ENCODE results near the gene ACSL3. TPM values are rescaled to one million over a fixed set of nuclear protein-coding genes. Genes with fewer than 3 reads are reported as not detected.
A peak's percentile ranks its signal among the peaks of the same experiment; 100 is the strongest.

ACSL3 gene
- total RNA-seq, 1 donor from 2014 or later = 107 TPM

GRCh38 chr2:222955008-222955407, 94.2 kb downstream of the ACSL3 start:
- H3K27ac Mint-ChIP-seq (ENCODE audit: unreplicated experiment) = no peak overlapping the region
- no peaks in the 10 kb centered on the region for H3K27me3 Mint-ChIP-seq (ENCODE audit: low read depth)
- no peak overlapping the region for H3K4me3 Mint-ChIP-seq (ENCODE audit: unreplicated experiment)
- TF ChIP-seq CTCF (IDR thresholded peaks at IDR 0.05) = no peak
- peaks cover 36% of the 10 kb centered on the region for H3K4me1 Mint-ChIP-seq (ENCODE audit: low read depth)
- peaks cover 1% of the 10 kb centered on the region for H3K36me3 Mint-ChIP-seq (ENCODE audit: low read depth)
- DNase-seq (ENCODE audit: low spot score) = no peak
- H3K9me3 Mint-ChIP-seq (ENCODE audit: low read depth) = peaks cover 3% of the 10 kb centered on the region

- Mint-ChIP-seq H3K4me3 (ENCODE audit: unreplicated experiment) (peak overlapping the region; percentile 31), H3K36me3 (ENCODE audit: low read depth) (no peaks in the 10 kb centered on the region), H3K4me1 (ENCODE audit: low read depth) (peaks cover 25% of the 10 kb centered on the region), H3K27ac (ENCODE audit: unreplicated experiment) (peak overlapping the region; percentile 96), H3K9me3 (ENCODE audit: low read depth) (peaks cover 3% of the 10 kb centered on the region), H3K27me3 (ENCODE audit: low read depth) (no peaks in the 10 kb centered on the region)
- TF ChIP-seq CTCF (IDR thresholded peaks at IDR 0.05) = peak; percentile 75
- no peak for DNase-seq (ENCODE audit: low spot score)
These were observed 98.5 kb downstream of the ACSL3 start for GRCh38 chr2:222959358-222959757.

GRCh38 chr2:222960126-222960525, 99.3 kb downstream of the ACSL3 start:
- H3K9me3 Mint-ChIP-seq (ENCODE audit: low read depth) = peaks cover 3% of the 10 kb centered on the region
- no peaks in the 10 kb centered on the region for H3K27me3 Mint-ChIP-seq (ENCODE audit: low read depth)
- no peak for DNase-seq (ENCODE audit: low spot score)
- H3K36me3 Mint-ChIP-seq (ENCODE audit: low read depth) = no peaks in the 10 kb centered on the region
- H3K4me1 Mint-ChIP-seq (ENCODE audit: low read depth) = peaks cover 22% of the 10 kb centered on the region
- H3K27ac Mint-ChIP-seq (ENCODE audit: unreplicated experiment) = peak overlapping the region; percentile 96
- no peak overlapping the region for H3K4me3 Mint-ChIP-seq (ENCODE audit: unreplicated experiment)
- TF ChIP-seq CTCF (IDR thresholded peaks at IDR 0.05) = no peak

GRCh38 chr2:222963641-222964040, 102.8 kb downstream of the ACSL3 start:
- Mint-ChIP-seq H3K4me3 (ENCODE audit: unreplicated experiment) (no peak overlapping the region), H3K27me3 (ENCODE audit: low read depth) (no peaks in the 10 kb centered on the region), H3K9me3 (ENCODE audit: low read depth) (peaks cover 8% of the 10 kb centered on the region), H3K4me1 (ENCODE audit: low read depth) (peaks cover 22% of the 10 kb centered on the region), H3K27ac (ENCODE audit: unreplicated experiment) (no peak overlapping the region), H3K36me3 (ENCODE audit: low read depth) (no peaks in the 10 kb centered on the region)
- TF ChIP-seq CTCF (IDR thresholded peaks at IDR 0.05) = no peak
- DNase-seq (ENCODE audit: low spot score) = no peak

- Mint-ChIP-seq H3K36me3 (ENCODE audit: low read depth) (no peaks in the 10 kb centered on the region), H3K27ac (ENCODE audit: unreplicated experiment) (no peak overlapping the region), H3K4me3 (ENCODE audit: unreplicated experiment) (no peak overlapping the region), H3K4me1 (ENCODE audit: low read depth) (peaks cover 14% of the 10 kb centered on the region), H3K27me3 (ENCODE audit: low read depth) (no peaks in the 10 kb centered on the region), H3K9me3 (ENCODE audit: low read depth) (peaks cover 8% of the 10 kb centered on the region)
- DNase-seq (ENCODE audit: low spot score) = no peak
- TF ChIP-seq CTCF (IDR thresholded peaks at IDR 0.05) = no peak
These were observed 103.7 kb downstream of the ACSL3 start for GRCh38 chr2:222964376-222965031.

All from chondrocyte (in vitro differentiated cells).